ENCODE measurements around the gene PGC. TPM values are rescaled to one million over a fixed set of nuclear protein-coding genes. Genes with fewer than 3 reads are reported as not detected.

PGC gene
- total and polyA plus RNA-seq, 5 donors = 0.42 to 1.00 TPM; not detected in 3

GRCh38 chr6:41719436-41720261 is 27.5 kb downstream of the PGC start:
- intact Hi-C loops (cut with DNase I) = no loop called here
- WGBS = 83% methylated on average over 7 of the region's 7 CpGs

GRCh38 chr6:41718828-41719227 is 28.4 kb downstream of the PGC start:
- Histone ChIP-seq H3K4me1 (ENCODE audit: control insufficient read depth, insufficient read depth, low read length) (peaks cover 31% of the 10 kb centered on the region), H3K9me3 (ENCODE audit: control insufficient read depth, low read length) (no peaks in the 10 kb centered on the region), H3K27me3 (ENCODE audit: control insufficient read depth, insufficient read depth) (no peaks in the 10 kb centered on the region), H3K27ac (ENCODE audit: low read length) (no peak overlapping the region), H3K4me3 (ENCODE audit: low read length) (no peak overlapping the region)
- intact Hi-C loops (cut with DNase I) = no loop called here
- DNase-seq (no peak), ATAC-seq (no peak)
- WGBS = 58% methylated on average over 5 of the region's 5 CpGs

More at GRCh38 chr6:41719436-41720261, 27.5 kb downstream of the PGC start:
- H3K4me1 ChIP-seq (ENCODE audit: control insufficient read depth, insufficient read depth, low read length) = peaks cover 37% of the 10 kb centered on the region
- ATAC-seq (no peak), DNase-seq (no peak)
- H3K4me3 ChIP-seq (ENCODE audit: low read length) = no peak overlapping the region
- H3K9me3 ChIP-seq (ENCODE audit: control insufficient read depth, low read length) = no peaks in the 10 kb centered on the region
- H3K27me3 ChIP-seq (ENCODE audit: control insufficient read depth, insufficient read depth) = no peaks in the 10 kb centered on the region
- H3K27ac ChIP-seq (ENCODE audit: low read length) = peak overlapping the region; percentile 30

- intact Hi-C loops (cut with DNase I) = no loop called here
- DNase-seq (no peak), ATAC-seq (no peak)
- H3K9me3 ChIP-seq (ENCODE audit: control insufficient read depth, low read length) = no peaks in the 10 kb centered on the region
- 63% methylated on average over 1 of the region's 1 CpG for WGBS
- H3K27ac ChIP-seq (ENCODE audit: low read length) = peak overlapping the region; percentile 49
- peaks cover 26% of the 10 kb centered on the region for H3K4me1 ChIP-seq (ENCODE audit: control insufficient read depth, insufficient read depth, low read length)
- no peak overlapping the region for H3K4me3 ChIP-seq (ENCODE audit: low read length)
- no peaks in the 10 kb centered on the region for H3K27me3 ChIP-seq (ENCODE audit: control insufficient read depth, insufficient read depth)
Measured at GRCh38 chr6:41717392-41717736, 29.8 kb downstream of the PGC start.

GRCh38 chr6:41716516-41717391 is 30.4 kb downstream of the PGC start:
- intact Hi-C loops (cut with DNase I) = no loop called here
- peak overlapping the region; percentile 81 for H3K27ac ChIP-seq (ENCODE audit: low read length)
- 71% methylated on average over 11 of the region's 11 CpGs for WGBS

GRCh38 chr6:41715795-41716515 is 31.2 kb downstream of the PGC start:
- H3K4me1 ChIP-seq (ENCODE audit: control insufficient read depth, insufficient read depth, low read length) = peaks cover 30% of the 10 kb centered on the region
- H3K27ac ChIP-seq (ENCODE audit: low read length) = peak overlapping the region; percentile 81
- no peak for DNase-seq
- no peak for ATAC-seq
- H3K27me3 ChIP-seq (ENCODE audit: control insufficient read depth, insufficient read depth) = no peaks in the 10 kb centered on the region
- no peaks in the 10 kb centered on the region for H3K9me3 ChIP-seq (ENCODE audit: control insufficient read depth, low read length)
- intact Hi-C loops (cut with DNase I) = no loop called here
- H3K4me3 ChIP-seq (ENCODE audit: low read length) = no peak overlapping the region
- 69% methylated on average over 5 of the region's 5 CpGs for WGBS

More at GRCh38 chr6:41716516-41717391, 30.4 kb downstream of the PGC start:
- DNase-seq (peak in 1 of 3 donors; percentile 69), ATAC-seq (peak; percentile 53 to 56)
- Histone ChIP-seq H3K4me1 (ENCODE audit: control insufficient read depth, insufficient read depth, low read length) (peaks cover 28% of the 10 kb centered on the region), H3K9me3 (ENCODE audit: control insufficient read depth, low read length) (no peaks in the 10 kb centered on the region), H3K27me3 (ENCODE audit: control insufficient read depth, insufficient read depth) (no peaks in the 10 kb centered on the region), H3K4me3 (ENCODE audit: low read length) (no peak overlapping the region)

GRCh38 chr6:41714556-41715273 is 32.5 kb downstream of the PGC start:
- Histone ChIP-seq H3K27me3 (ENCODE audit: control insufficient read depth, insufficient read depth) (no peaks in the 10 kb centered on the region), H3K4me3 (ENCODE audit: low read length) (no peak overlapping the region), H3K4me1 (ENCODE audit: control insufficient read depth, insufficient read depth, low read length) (peaks cover 23% of the 10 kb centered on the region), H3K27ac (ENCODE audit: low read length) (peak overlapping the region; percentile 61), H3K9me3 (ENCODE audit: control insufficient read depth, low read length) (no peaks in the 10 kb centered on the region)
- peak in 1 of 3 donors; percentile 49 for DNase-seq
- intact Hi-C loops (cut with DNase I) = no loop called here
- WGBS = 84% methylated on average over 14 of the region's 14 CpGs
- no peak for ATAC-seq

GRCh38 chr6:41713650-41714291 is 33.4 kb downstream of the PGC start:
- Histone ChIP-seq H3K9me3 (ENCODE audit: control insufficient read depth, low read length) (no peaks in the 10 kb centered on the region), H3K27me3 (ENCODE audit: control insufficient read depth, insufficient read depth) (no peaks in the 10 kb centered on the region), H3K4me1 (ENCODE audit: control insufficient read depth, insufficient read depth, low read length) (peaks cover 23% of the 10 kb centered on the region), H3K27ac (ENCODE audit: low read length) (peak overlapping the region; percentile 65), H3K4me3 (ENCODE audit: low read length) (no peak overlapping the region)
- ATAC-seq (peak in 1 of 2 donors; percentile 9), DNase-seq (peak in 1 of 3 donors; percentile 48)
- WGBS = 72% methylated on average over 14 of the region's 14 CpGs
- intact Hi-C loops (cut with DNase I) = no loop called here

GRCh38 chr6:41713159-41713649 is 34.0 kb downstream of the PGC start:
- Histone ChIP-seq H3K27me3 (ENCODE audit: control insufficient read depth, insufficient read depth) (no peaks in the 10 kb centered on the region), H3K4me3 (ENCODE audit: low read length) (no peak overlapping the region), H3K27ac (ENCODE audit: low read length) (peak overlapping the region; percentile 65), H3K9me3 (ENCODE audit: control insufficient read depth, low read length) (no peaks in the 10 kb centered on the region), H3K4me1 (ENCODE audit: control insufficient read depth, insufficient read depth, low read length) (peaks cover 24% of the 10 kb centered on the region)
- ATAC-seq = peak; percentile 25 to 61
- intact Hi-C loops (cut with DNase I) = no loop called here
- WGBS = 37% methylated on average over 9 of the region's 9 CpGs
- peak in 2 of 3 donors; percentile 77 to 83 for DNase-seq

- intact Hi-C loops (cut with DNase I) = no loop called here
- DNase-seq (peak; percentile 55 to 88 (median 87)), ATAC-seq (peak; percentile 62 to 73)
- Histone ChIP-seq H3K9me3 (ENCODE audit: control insufficient read depth, low read length) (no peaks in the 10 kb centered on the region), H3K4me1 (ENCODE audit: control insufficient read depth, insufficient read depth, low read length) (peaks cover 30% of the 10 kb centered on the region), H3K27ac (ENCODE audit: low read length) (peak overlapping the region; percentile 73), H3K4me3 (ENCODE audit: low read length) (no peak overlapping the region), H3K27me3 (ENCODE audit: control insufficient read depth, insufficient read depth) (no peaks in the 10 kb centered on the region)
- 46% methylated on average over 10 of the region's 10 CpGs for WGBS
Measured at GRCh38 chr6:41712651-41713103, 34.5 kb downstream of the PGC start.

Data from right cardiac atrium (tissue), 5 donors.